MG63 (cell line): ENCODE data around the gene ARID1B. TPM values are rescaled to one million over a fixed set of nuclear protein-coding genes. Genes with fewer than 3 reads are reported as not detected.

Experiments
- DNase-seq: peaks from one replicate; pipeline ENCODE4 v3.0.0-alpha.2; 2020
- H3K27me3 ChIP-seq: fragments of 250-450 bp; sonication (Bioruptor Pico); 2 replicates; pipeline ENCODE4 v1.5.1; 2020; ENCODE audit warnings: mild to moderate bottlenecking, moderate library complexity
- H3K36me3 ChIP-seq: fragments of 250-450 bp; sonication (Bioruptor Pico); 2 replicates; pipeline ENCODE4 v1.5.1; 2020; ENCODE audit warnings: mild to moderate bottlenecking, moderate library complexity
- H3K4me3 ChIP-seq: fragments of 250-450 bp; sonication (Bioruptor Pico); 2 replicates; pipeline ENCODE4 v1.5.1; 2020; ENCODE audit warnings: mild to moderate bottlenecking, moderate library complexity
- H3K9me3 ChIP-seq: fragments of 250-450 bp; sonication (Bioruptor Pico); 2 replicates; pipeline ENCODE4 v1.5.1; 2020; ENCODE audit warnings: mild to moderate bottlenecking, moderate library complexity
- total RNA-seq: library from RNA; depleted of rRNA; stranded (reverse); fragments of >200 nt; shearing (Covaris generic); gene quantifications from 2 replicates; pipeline ENCODE4 v1.2.3, GENCODE V29; 2014; ENCODE audit warnings: low replicate concordance

The ARID1B gene
- total RNA-seq, 1 experiment from 2014 or later = 9.9 TPM

DNA sequence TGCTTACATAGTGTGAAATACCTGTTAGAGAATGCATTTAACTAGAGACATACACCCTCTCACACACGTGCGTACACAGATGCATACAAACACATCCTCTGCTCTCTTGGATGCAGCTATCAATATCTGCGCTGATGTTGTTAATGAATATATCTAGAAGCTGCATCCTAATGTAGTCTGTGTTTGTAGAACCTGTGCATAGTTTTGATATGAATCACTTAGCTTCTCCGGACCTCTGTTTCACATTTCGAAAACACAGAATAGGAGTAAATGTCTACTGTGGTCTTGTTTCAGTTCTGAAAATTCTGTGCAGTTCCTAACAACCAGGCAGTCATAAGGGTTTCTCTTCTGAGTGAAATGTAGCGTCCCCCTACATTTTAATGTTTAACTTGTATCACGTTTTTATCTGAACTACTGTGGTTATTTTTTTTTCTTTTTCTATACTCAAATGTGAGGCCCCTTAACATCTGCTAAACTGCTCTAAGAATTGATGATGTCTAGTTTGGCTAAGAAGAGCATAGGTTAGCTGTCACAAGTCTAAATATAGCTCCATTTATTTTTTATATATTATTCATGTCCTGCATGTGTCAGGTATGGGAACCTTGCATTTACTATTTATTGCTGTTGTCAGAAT lies 291.6 kb downstream of the ARID1B start:
- Histone ChIP-seq H3K36me3 (0 out of 2 replicates have a peak, but pooled peaks cover 2% of the 10 kb centered on the region), H3K9me3 (no peaks in the 10 kb centered on the region), H3K4me3 (no peak overlapping the region), H3K27me3 (no peaks in the 10 kb centered on the region)
- DNase-seq = no peak

DNA sequence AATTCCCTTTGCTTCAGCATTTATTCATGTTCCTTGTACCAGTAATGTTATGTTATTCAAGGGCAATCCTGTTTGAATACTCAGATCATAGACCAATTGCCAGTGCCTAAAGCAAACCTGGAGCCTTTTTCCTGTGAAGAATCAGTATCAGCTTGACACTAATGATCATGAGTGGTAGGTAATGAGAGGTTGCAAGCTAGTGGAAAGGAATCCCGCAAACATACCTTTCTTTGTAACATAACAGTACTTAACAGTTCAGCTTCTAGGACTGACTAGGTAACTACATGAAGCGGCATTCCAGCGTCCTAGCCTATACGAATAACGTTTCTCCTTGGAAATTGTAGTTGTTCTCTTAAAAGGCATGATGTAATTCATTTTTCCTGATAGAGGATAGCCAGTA lies 292.4 kb downstream of the ARID1B start:
- H3K9me3 ChIP-seq = no peaks in the 10 kb centered on the region
- H3K4me3 ChIP-seq = no peak overlapping the region

DNA sequence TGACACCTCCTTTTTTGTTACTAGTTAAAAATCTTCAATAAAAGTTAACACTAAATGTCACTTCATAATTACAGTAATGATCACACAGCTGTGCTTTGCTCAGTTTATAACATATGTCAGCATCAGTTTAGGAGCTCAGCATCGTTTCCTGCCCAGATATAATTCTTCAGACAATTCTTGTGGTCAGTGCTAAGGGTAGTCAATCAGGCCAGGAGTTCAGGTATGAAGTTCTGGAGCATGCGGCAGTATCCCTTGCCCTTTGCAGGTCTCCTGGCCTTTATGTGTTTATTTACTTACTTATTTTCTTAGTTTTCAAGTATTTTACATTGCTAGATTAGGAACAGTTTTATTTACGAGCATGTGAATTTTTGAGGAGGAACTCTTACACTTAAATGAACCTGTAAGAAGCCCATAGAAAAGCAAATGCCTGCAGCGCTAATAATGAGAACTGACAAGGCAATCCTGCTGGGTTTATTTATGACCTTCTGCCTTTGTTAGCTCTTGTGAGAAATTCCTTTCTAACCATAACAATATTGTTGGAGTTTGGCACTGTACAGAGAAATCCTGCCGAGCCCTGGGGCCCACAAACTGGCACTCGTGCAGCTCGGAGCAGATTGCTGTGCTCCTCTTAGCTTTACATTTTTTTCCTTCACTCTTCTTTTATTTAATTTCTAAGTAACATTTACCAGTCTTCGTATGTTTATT lies 293.4 kb downstream of the ARID1B start:
- Histone ChIP-seq H3K27me3 (no peaks in the 10 kb centered on the region), H3K9me3 (no peaks in the 10 kb centered on the region), H3K36me3 (no peaks in the 10 kb centered on the region), H3K4me3 (no peak overlapping the region)
- DNase-seq = no peak

More for the DNA sequence above, 292.4 kb downstream of the ARID1B start:
- no peak for DNase-seq
- Histone ChIP-seq H3K27me3 (no peaks in the 10 kb centered on the region), H3K36me3 (0 out of 2 replicates have a peak, but pooled peaks cover 2% of the 10 kb centered on the region)

DNA sequence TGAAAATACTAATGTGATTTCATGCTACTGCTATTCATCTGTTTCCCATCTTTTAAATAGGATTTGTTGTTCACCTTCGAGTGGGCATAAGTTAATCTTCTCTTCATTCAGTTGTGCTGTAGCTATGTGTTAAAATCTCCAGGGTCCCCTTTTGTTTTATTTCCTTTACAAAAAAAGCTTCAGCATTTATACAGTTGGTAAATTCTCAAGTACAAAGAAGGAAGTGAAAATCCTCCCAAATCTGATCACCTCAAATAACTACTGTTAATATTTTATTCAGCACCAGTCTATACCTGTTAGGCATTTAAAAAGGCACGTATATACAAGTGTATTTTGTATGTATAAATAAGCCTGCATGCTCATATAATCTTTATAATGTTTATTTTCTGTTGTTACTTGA lies 294.9 kb downstream of the ARID1B start:
- Histone ChIP-seq H3K9me3 (no peaks in the 10 kb centered on the region), H3K4me3 (no peak overlapping the region), H3K27me3 (no peaks in the 10 kb centered on the region), H3K36me3 (no peaks in the 10 kb centered on the region)
- DNase-seq = no peak

DNA sequence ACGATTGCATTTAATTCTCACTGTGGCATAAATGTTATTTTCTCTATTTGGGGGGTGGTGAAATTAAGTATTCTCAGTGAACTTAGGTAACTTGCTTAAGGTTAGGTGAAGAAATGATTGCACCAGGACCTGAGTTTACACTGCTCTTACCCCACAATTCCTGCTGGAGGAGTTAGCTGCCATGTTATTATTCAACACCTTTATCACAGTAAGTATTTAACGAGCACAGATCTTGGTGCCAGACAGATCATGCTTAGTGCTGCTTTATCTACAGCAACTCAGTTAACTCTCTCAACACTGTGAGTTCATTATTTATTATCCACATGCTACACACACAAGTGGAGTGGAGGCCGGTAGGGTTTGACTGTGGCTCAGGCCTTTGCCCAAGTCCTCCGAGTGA lies 296.4 kb downstream of the ARID1B start:
- no peak for DNase-seq
- no peaks in the 10 kb centered on the region for H3K27me3 ChIP-seq

DNA sequence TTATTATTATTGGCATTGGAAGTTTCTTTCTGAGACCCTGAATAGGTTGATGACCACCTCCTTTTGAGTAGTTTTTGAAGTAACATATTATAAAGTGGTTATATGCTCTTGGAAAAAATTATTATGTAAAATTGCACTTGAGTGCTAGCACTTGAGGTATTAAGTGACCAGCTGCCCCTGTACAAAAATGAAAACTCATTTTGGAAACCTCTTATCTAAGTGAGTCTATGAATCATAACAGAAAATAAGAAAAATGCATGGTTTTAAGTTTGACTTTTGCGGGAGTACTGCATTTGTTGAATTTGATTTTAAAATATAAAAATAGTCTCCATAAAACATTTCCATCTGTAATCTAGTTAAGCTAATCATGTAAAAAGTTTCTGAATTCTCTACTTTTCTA lies 297.8 kb downstream of the ARID1B start:
- DNase-seq = no peak
- Histone ChIP-seq H3K9me3 (no peaks in the 10 kb centered on the region), H3K36me3 (no peaks in the 10 kb centered on the region), H3K27me3 (no peaks in the 10 kb centered on the region), H3K4me3 (no peak overlapping the region)

More for the DNA sequence above, 296.4 kb downstream of the ARID1B start:
- no peaks in the 10 kb centered on the region for H3K9me3 ChIP-seq
- no peaks in the 10 kb centered on the region for H3K36me3 ChIP-seq
- H3K4me3 ChIP-seq = no peak overlapping the region

DNA sequence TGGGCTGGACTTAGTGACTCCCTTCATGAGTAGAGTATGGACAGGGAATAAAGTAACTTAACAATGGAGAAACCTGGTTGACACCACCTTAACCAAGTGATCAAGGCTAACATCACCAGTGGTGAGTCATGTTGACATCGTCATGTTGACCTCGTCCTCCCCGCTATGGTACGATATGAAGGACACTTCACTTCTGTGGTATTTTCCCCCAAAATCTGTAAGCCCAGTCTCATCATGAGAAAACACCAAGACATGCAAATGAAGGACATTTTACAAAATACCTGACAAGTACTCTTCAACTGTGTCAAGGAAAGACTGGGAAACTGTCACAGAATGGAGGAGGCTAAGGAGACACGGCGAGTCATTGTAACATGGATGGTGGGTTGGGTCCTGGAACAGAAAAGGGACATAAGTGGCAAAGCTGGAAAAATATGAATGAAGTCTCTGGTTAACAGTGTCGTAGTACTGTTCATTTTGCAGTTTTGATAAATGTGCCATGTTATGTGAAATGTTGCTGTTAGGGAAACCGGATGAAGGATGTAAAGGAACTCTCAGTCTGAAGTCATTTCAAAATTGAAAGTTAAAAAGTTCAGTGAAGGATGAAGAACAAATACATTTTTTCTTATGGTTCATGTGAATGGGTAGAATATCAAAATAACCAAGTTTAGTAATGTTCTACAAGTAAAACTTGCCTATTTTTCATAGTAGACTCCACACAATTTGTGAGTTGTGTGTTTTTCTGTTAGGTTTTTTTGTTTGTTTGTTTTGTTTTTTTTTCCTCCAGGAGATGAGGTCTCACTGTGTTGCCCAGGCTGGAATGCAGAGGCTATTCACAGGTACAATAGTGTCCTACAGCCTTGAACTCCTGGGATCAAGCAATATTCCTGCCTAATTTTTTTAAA lies 298.6 kb downstream of the ARID1B start:
- Histone ChIP-seq H3K4me3 (no peak overlapping the region), H3K9me3 (no peaks in the 10 kb centered on the region), H3K36me3 (no peaks in the 10 kb centered on the region), H3K27me3 (no peaks in the 10 kb centered on the region)
- no peak for DNase-seq

DNA sequence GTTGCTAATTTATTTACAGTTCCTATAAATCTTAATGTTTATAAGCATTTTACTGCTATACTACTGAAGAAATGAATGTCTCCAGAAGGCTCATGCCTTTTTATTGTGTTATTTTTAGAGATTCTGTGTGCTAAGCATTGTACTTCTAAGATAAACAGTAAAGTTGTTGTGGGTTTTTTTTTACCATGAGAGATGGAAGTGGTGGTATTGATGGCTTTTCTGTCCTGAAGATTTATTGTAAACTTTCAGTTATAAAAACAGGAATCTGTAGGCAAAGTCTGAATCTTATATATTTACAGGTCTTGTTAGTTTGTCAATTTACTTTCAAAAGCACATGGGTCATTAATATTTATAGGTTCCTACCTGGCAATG lies 299.3 kb downstream of the ARID1B start:
- no peaks in the 10 kb centered on the region for H3K36me3 ChIP-seq
- H3K4me3 ChIP-seq = no peak overlapping the region
- no peaks in the 10 kb centered on the region for H3K27me3 ChIP-seq
- no peak for DNase-seq
- H3K9me3 ChIP-seq = no peaks in the 10 kb centered on the region

DNA sequence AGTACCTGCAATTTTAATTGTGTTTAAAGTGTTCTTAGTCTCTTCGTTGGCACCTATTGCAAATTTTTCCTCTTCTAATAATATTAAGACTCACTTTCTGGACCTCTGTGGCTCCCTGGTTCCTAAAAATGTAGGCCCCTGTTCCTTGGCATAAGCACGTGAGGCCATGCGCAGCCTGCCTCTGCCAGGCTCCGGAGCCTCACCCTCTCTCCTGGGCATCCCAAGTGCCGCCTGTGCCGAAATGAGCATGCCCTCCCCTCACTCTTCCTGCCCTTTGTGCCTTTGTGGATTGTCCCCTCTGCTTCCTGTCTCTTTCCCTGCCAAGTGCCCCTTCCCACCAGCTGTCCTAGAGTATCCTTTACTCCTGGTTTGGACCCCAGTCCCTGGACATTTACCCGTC lies 300.1 kb downstream of the ARID1B start:
- no peak for DNase-seq
- Histone ChIP-seq H3K4me3 (no peak overlapping the region), H3K36me3 (no peaks in the 10 kb centered on the region), H3K9me3 (no peaks in the 10 kb centered on the region), H3K27me3 (no peaks in the 10 kb centered on the region)

DNA sequence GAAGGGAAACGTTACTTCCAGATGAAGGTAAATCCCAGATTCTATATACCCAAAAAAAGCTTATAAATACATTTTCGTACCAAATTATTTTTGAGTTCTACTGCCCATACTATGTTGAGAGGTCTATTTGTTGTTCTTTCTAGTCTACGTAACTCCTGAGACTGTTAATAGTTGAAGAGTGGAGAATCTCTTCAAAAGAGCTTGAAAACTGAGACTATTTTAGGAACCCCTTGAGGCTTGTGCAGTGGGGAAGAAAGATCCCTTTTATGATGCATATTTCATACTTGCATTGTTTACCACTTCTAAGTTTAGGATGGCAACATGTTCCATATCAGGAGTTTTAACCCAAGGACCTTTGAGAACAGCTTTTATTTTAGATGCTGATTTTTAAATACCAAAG lies 301.1 kb downstream of the ARID1B start:
- DNase-seq = no peak
- Histone ChIP-seq H3K36me3 (no peaks in the 10 kb centered on the region), H3K4me3 (no peak overlapping the region)

DNA sequence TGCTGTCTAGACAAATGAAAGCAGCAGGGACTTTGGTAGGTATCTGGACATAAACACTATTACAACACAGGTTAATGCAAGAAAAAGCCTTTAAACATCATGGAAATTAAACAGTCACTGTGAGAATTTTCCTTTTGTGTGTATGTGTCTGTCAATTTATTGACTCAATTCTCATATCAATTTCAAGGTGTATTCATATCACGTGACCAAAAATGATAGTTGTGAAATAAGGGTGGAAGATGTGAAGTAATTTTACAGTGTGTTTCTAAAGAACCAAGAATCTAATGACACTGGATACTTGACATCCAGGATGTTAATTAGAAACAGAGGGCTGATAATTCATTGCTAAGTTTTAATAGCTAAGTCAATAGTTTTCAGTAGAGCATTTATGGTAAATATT lies 302.1 kb downstream of the ARID1B start:
- H3K36me3 ChIP-seq = no peaks in the 10 kb centered on the region
- H3K9me3 ChIP-seq = no peaks in the 10 kb centered on the region
- H3K4me3 ChIP-seq = no peak overlapping the region
- DNase-seq = no peak
- no peaks in the 10 kb centered on the region for H3K27me3 ChIP-seq

More for the DNA sequence above, 301.1 kb downstream of the ARID1B start:
- Histone ChIP-seq H3K9me3 (no peaks in the 10 kb centered on the region), H3K27me3 (no peaks in the 10 kb centered on the region)

DNA sequence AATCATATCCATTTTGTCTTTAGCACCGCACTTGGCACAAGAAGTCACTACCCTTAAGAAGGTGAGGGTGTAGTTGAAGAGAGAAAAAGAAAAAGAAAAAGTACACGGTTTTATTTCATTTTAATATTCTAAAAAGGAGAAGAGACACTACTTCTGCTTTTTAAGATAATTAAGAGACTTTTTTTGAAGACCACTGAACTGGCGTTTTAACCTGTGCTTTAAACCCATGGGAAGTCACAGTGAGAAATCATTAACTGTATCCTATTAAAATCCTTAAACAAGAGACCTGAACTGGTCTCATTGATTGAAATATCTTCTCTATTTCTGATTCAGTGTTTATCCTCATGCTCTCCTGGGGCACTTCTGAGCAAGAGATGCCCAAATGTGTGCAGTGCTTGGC lies 302.6 kb downstream of the ARID1B start:
- Histone ChIP-seq H3K9me3 (no peaks in the 10 kb centered on the region), H3K36me3 (peaks cover 1% of the 10 kb centered on the region; the same call in 1 of the 2 replicates), H3K4me3 (no peak overlapping the region), H3K27me3 (no peaks in the 10 kb centered on the region)
- DNase-seq = no peak

DNA sequence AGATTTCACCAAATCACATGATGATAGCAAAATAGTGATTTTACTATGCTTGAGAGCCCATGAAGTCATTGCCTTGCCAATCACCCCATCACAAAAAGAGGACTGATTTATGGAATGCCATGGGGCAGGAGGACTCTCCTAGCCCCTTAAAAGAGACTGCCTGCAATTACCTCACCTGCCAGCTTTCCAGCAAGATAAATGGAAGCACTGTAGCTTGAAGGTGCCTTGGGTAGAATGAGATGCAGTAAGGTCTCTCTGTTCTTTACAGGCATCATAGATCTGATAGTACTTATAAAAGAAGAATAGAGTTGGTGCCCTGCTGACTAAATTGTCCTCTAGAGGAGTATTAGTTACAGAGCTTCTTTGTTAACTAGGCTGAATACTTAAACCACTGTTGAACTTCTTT lies 303.8 kb downstream of the ARID1B start:
- no peak overlapping the region for H3K4me3 ChIP-seq
- DNase-seq = no peak
- no peaks in the 10 kb centered on the region for H3K27me3 ChIP-seq
- H3K36me3 ChIP-seq = peaks cover 6% of the 10 kb centered on the region
- H3K9me3 ChIP-seq = no peaks in the 10 kb centered on the region

DNA sequence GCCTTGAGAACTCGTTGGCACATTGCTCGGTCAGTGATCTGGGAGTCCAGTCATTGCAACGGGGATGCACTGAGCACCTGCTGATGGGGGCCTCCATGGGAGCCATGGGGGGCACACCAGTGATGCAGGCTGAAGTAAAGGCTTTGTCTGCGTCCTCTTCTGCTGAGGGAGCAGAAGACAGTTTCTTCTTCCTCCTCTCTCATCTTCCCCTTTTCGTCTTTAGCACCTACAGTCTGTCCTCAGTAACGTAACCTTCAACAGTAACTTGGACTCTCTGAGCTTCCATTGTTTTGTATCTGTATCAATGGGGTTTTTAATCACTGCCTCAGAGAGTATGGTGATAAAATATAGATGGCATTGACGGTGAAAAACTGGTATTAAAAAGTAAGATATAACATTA lies 306.2 kb downstream of the ARID1B start:
- H3K27me3 ChIP-seq = no peaks in the 10 kb centered on the region
- DNase-seq = no peak
- peaks cover 8% of the 10 kb centered on the region for H3K36me3 ChIP-seq
- no peak overlapping the region for H3K4me3 ChIP-seq
- no peaks in the 10 kb centered on the region for H3K9me3 ChIP-seq

DNA sequence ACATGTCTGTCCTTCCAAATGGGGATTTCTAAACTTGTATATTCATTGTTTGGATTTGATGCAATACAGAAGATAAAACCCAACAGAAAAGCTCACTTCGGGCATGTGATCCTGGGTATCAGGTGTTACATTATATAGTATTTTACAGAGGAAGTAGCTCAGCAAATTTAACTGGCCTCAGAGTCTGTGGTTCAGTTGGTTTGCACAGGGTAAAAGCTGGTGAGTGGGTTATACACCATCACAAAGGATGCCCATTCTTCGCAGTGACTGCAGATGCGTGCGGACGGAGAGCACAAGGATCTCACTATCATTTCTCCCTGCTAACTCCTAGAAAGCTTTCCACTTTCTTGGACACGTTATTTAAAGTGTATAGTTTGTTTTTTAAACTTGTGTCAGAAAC lies 309.5 kb downstream of the ARID1B start:
- DNase-seq = no peak

DNA sequence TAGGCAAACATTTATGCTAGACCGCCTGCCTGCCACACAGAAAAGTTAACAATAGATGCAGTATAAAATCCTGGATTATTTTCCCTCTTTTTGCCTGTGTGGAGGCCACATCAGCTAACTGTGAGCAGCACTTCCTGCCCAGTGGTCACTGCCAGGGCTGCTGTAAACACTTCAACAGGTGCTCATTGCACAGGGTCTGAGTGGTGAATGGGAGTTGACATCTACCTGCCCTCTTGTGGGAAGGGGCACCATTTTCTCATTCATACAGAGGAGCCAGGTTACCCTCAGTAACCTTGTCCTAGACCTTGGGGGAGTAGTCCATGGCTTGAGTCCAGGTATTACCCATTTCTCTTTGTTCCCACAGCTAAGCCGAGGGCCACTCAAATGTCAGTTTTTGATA lies 310.8 kb downstream of the ARID1B start:
- H3K27me3 ChIP-seq = no peaks in the 10 kb centered on the region
- H3K36me3 ChIP-seq = peaks cover 12% of the 10 kb centered on the region
- no peaks in the 10 kb centered on the region for H3K9me3 ChIP-seq
- H3K4me3 ChIP-seq = no peak overlapping the region
- no peak for DNase-seq

More for the DNA sequence above, 309.5 kb downstream of the ARID1B start:
- Histone ChIP-seq H3K27me3 (no peaks in the 10 kb centered on the region), H3K4me3 (no peak overlapping the region), H3K9me3 (no peaks in the 10 kb centered on the region), H3K36me3 (peaks cover 8% of the 10 kb centered on the region)

DNA sequence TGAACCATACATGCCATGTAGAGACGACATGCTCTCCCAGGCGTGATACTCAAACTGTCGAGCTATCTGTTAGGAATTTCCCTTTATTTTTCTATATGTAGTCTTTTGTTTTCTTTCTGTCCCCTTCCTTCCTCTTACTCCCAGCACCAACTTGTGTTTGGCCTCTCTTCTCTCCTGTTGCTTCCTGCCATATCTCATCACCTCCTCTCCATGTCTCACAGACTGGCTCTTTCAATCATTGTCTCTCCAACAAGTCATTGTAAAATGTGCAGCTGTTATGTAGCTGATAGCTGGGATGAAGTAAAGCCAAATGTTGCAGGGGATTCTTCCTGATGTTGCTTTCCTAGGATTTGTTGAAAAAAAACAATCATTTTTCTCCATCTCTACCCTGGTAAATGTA lies 311.7 kb downstream of the ARID1B start:
- H3K36me3 ChIP-seq = peaks cover 12% of the 10 kb centered on the region
- no peaks in the 10 kb centered on the region for H3K27me3 ChIP-seq
- no peak overlapping the region for H3K4me3 ChIP-seq
- no peaks in the 10 kb centered on the region for H3K9me3 ChIP-seq
- no peak for DNase-seq
